ENCODE measurements around the gene RASSF7. TPM values are rescaled to one million over a fixed set of nuclear protein-coding genes. Genes with fewer than 3 reads are reported as not detected.

RASSF7 gene
- total and polyA plus RNA-seq, 7 experiments from 2014 or later, result 20.0 to 45.4 (median 35.5) TPM

GRCh38 chr11:532527-532985, 28.2 kb upstream of the RASSF7 start:
- Histone ChIP-seq H3K27ac (ENCODE audit: low read depth, low read length) (no peak overlapping the region), H3K36me3 (ENCODE audit: control insufficient read depth in 2 of 3, insufficient read depth in 3 of 3, low read length in 3 of 3) (peaks cover 0 to 30% (median 0%) of the 10 kb centered on the region in 3 experiments), H3K4me3 (ENCODE audit: low read length) (no peak overlapping the region), H3K27me3 (ENCODE audit: control insufficient read depth in 2 of 2, insufficient read depth in 2 of 2, low read length in 2 of 2) (no peaks in the 10 kb centered on the region), H3K9me3 (ENCODE audit: control insufficient read depth in 2 of 3, low read length in 3 of 3) (no peaks in the 10 kb centered on the region), H3K4me1 (ENCODE audit: control insufficient read depth in 2 of 2, insufficient read depth in 2 of 2, low read length in 2 of 2) (peaks cover 14% of the 10 kb centered on the region in 2 donors)
- H3K4me3 Mint-ChIP-seq, result peak overlapping the region in 1 of 10 donors; percentile 38
- DNase-seq (no peak), ATAC-seq (no peak)
- peaks cover 4 to 10% (median 8%) of the 10 kb centered on the region in 7 donors for H3K4me1 Mint-ChIP-seq
- peaks cover 0 to 6% (median 0%) of the 10 kb centered on the region in 5 donors for H3K36me3 Mint-ChIP-seq
- H3K9me3 Mint-ChIP-seq, result no peaks in the 10 kb centered on the region
- H3K27ac Mint-ChIP-seq, result no peak overlapping the region
- POLR2A ChIA-PET, result interaction anchor here (0.6 to 1.3 kb wide), 3 partner anchors 11 to 226 kb away, joined by 3 to 4 read pairs (median 3); no protein-coding TSS in a partner anchor
- intact Hi-C loops (cut with micrococcal nuclease), result no loop called here
- H3K27me3 Mint-ChIP-seq, result no peaks in the 10 kb centered on the region
- CTCF ChIA-PET, result interaction anchor here (1.6 kb wide), 1 partner anchor 14 kb away, joined by 5 read pairs; no protein-coding TSS in a partner anchor

GRCh38 chr11:532986-533585, 27.7 kb upstream of the RASSF7 start:
- Mint-ChIP-seq H3K4me1 (peaks cover 5 to 15% (median 10%) of the 10 kb centered on the region in 7 donors), H3K27me3 (no peaks in the 10 kb centered on the region), H3K9me3 (no peaks in the 10 kb centered on the region), H3K4me3 (peak overlapping the region in 2 of 10 donors; percentile 53 to 56), H3K27ac (no peak overlapping the region), H3K36me3 (peaks cover 0 to 6% (median 0%) of the 10 kb centered on the region in 5 donors)
- ChIA-PET POLR2A (interaction anchor here (0.6 to 1.3 kb wide), 3 partner anchors 11 to 227 kb away, joined by 3 to 4 read pairs (median 3); no protein-coding TSS in a partner anchor), CTCF (interaction anchor here (1.6 kb wide), 1 partner anchor 14 kb away, joined by 5 read pairs; no protein-coding TSS in a partner anchor)
- Histone ChIP-seq H3K27me3 (ENCODE audit: control insufficient read depth in 2 of 2, insufficient read depth in 2 of 2, low read length in 2 of 2) (no peaks in the 10 kb centered on the region), H3K4me1 (ENCODE audit: control insufficient read depth in 2 of 2, insufficient read depth in 2 of 2, low read length in 2 of 2) (peaks cover 19 to 20% of the 10 kb centered on the region in 2 donors), H3K9me3 (ENCODE audit: control insufficient read depth in 2 of 3, low read length in 3 of 3) (no peaks in the 10 kb centered on the region), H3K36me3 (ENCODE audit: control insufficient read depth in 2 of 3, insufficient read depth in 3 of 3, low read length in 3 of 3) (peaks cover 0 to 30% (median 0%) of the 10 kb centered on the region in 3 experiments), H3K4me3 (ENCODE audit: low read length) (no peak overlapping the region), H3K27ac (ENCODE audit: low read depth, low read length) (no peak overlapping the region)
- DNase-seq (no peak), ATAC-seq (no peak)
- intact Hi-C loops (cut with micrococcal nuclease), result no loop called here

GRCh38 chr11:533586-534395, 27.0 kb upstream of the RASSF7 start:
- H3K27ac Mint-ChIP-seq, result no peak overlapping the region
- peaks cover 0 to 6% (median 0%) of the 10 kb centered on the region in 5 donors for H3K36me3 Mint-ChIP-seq
- no peak for DNase-seq
- no peaks in the 10 kb centered on the region for H3K27me3 Mint-ChIP-seq
- H3K27ac ChIP-seq (ENCODE audit: low read depth, low read length), result peak overlapping the region; percentile 71
- no peaks in the 10 kb centered on the region for H3K27me3 ChIP-seq (ENCODE audit: control insufficient read depth in 2 of 2, insufficient read depth in 2 of 2, low read length in 2 of 2)
- H3K4me1 Mint-ChIP-seq, result peaks cover 5 to 16% (median 11%) of the 10 kb centered on the region in 7 donors
- H3K4me3 Mint-ChIP-seq, result peak overlapping the region in 7 of 10 donors; percentile 33 to 83 (median 73)
- H3K4me3 ChIP-seq (ENCODE audit: low read length), result no peak overlapping the region
- H3K9me3 ChIP-seq (ENCODE audit: control insufficient read depth in 2 of 3, low read length in 3 of 3), result no peaks in the 10 kb centered on the region
- ATAC-seq, result no peak
- peaks cover 0 to 30% (median 0%) of the 10 kb centered on the region in 3 experiments for H3K36me3 ChIP-seq (ENCODE audit: control insufficient read depth in 2 of 3, insufficient read depth in 3 of 3, low read length in 3 of 3)
- ChIA-PET CTCF (interaction anchor here (0.6 kb wide), 1 partner anchor 78 kb away, joined by 4 read pairs; no protein-coding TSS in a partner anchor), POLR2A (interaction anchor here (0.7 to 4.0 kb wide), 6 partner anchors 12 to 275 kb away, joined by 4 to 26 read pairs (median 4); partner anchors contain the start of gene RNH1)
- no peaks in the 10 kb centered on the region for H3K9me3 Mint-ChIP-seq
- peaks cover 20 to 21% of the 10 kb centered on the region in 2 donors for H3K4me1 ChIP-seq (ENCODE audit: control insufficient read depth in 2 of 2, insufficient read depth in 2 of 2, low read length in 2 of 2)
- intact Hi-C loops (cut with micrococcal nuclease), result loop anchor here in 1 of 2 donors (2.0 kb wide), 1 partner anchor 35 kb away; no protein-coding TSS in a partner anchor

GRCh38 chr11:534396-535209, 26.2 kb upstream of the RASSF7 start:
- H3K9me3 Mint-ChIP-seq, result no peaks in the 10 kb centered on the region
- H3K27ac Mint-ChIP-seq, result peak overlapping the region in 3 of 9 donors; percentile 17 to 56 (median 49)
- no peaks in the 10 kb centered on the region for H3K27me3 Mint-ChIP-seq
- intact Hi-C loops (cut with micrococcal nuclease), result loop anchor here (1.0 to 5.0 kb wide), 9 partner anchors 16 to 327 kb away; partner anchors contain the start of genes BET1L (in 2 of the 2), RIC8A (in 2 of the 2), DEAF1 (in 1 of the 2) and PTDSS2 (in 1 of the 2)
- H3K27me3 ChIP-seq (ENCODE audit: control insufficient read depth in 2 of 2, insufficient read depth in 2 of 2, low read length in 2 of 2), result no peaks in the 10 kb centered on the region
- H3K36me3 ChIP-seq (ENCODE audit: control insufficient read depth in 2 of 3, insufficient read depth in 3 of 3, low read length in 3 of 3), result peaks cover 0 to 30% (median 0%) of the 10 kb centered on the region in 3 experiments
- peak overlapping the region; percentile 71 for H3K27ac ChIP-seq (ENCODE audit: low read depth, low read length)
- H3K9me3 ChIP-seq (ENCODE audit: control insufficient read depth in 2 of 3, low read length in 3 of 3), result no peaks in the 10 kb centered on the region
- H3K4me3 Mint-ChIP-seq, result peak overlapping the region; percentile 45 to 83 (median 71)
- ChIA-PET CTCF (no interaction called here), POLR2A (interaction anchor here (0.6 to 4.0 kb wide), 7 partner anchors 11 to 274 kb away, joined by 3 to 26 read pairs (median 4); partner anchors contain the start of gene RNH1)
- DNase-seq (peak in 5 of 9 donors; percentile 30 to 38 (median 34)), ATAC-seq (no peak)
- H3K4me1 Mint-ChIP-seq, result peaks cover 5 to 16% (median 11%) of the 10 kb centered on the region in 7 donors
- H3K36me3 Mint-ChIP-seq, result peaks cover 0 to 6% (median 0%) of the 10 kb centered on the region in 5 donors
- H3K4me3 ChIP-seq (ENCODE audit: low read length), result peak overlapping the region; percentile 59
- peaks cover 20 to 21% of the 10 kb centered on the region in 2 donors for H3K4me1 ChIP-seq (ENCODE audit: control insufficient read depth in 2 of 2, insufficient read depth in 2 of 2, low read length in 2 of 2)

- Mint-ChIP-seq H3K27me3 (no peaks in the 10 kb centered on the region), H3K4me3 (peak overlapping the region in 1 of 10 donors; percentile 95), H3K36me3 (peaks cover 0 to 4% (median 0%) of the 10 kb centered on the region in 5 donors), H3K27ac (no peak overlapping the region), H3K9me3 (no peaks in the 10 kb centered on the region), H3K4me1 (peaks cover 5 to 16% (median 11%) of the 10 kb centered on the region in 7 donors)
- Histone ChIP-seq H3K4me1 (ENCODE audit: control insufficient read depth in 2 of 2, insufficient read depth in 2 of 2, low read length in 2 of 2) (peaks cover 20 to 21% of the 10 kb centered on the region in 2 donors), H3K9me3 (ENCODE audit: control insufficient read depth in 2 of 3, low read length in 3 of 3) (no peaks in the 10 kb centered on the region), H3K27ac (ENCODE audit: low read depth, low read length) (peak overlapping the region; percentile 71), H3K4me3 (ENCODE audit: low read length) (no peak overlapping the region), H3K27me3 (ENCODE audit: control insufficient read depth in 2 of 2, insufficient read depth in 2 of 2, low read length in 2 of 2) (no peaks in the 10 kb centered on the region), H3K36me3 (ENCODE audit: control insufficient read depth in 2 of 3, insufficient read depth in 3 of 3, low read length in 3 of 3) (peaks cover 0 to 30% (median 0%) of the 10 kb centered on the region in 3 experiments)
- ChIA-PET POLR2A (interaction anchor here (0.6 to 4.0 kb wide), 14 partner anchors 18 to 255 kb away, joined by 3 to 26 read pairs (median 4); partner anchors contain the start of genes DEAF1, IRF7, PHRF1 and RNH1), CTCF (no interaction called here)
- intact Hi-C loops (cut with micrococcal nuclease), result loop anchor here (1.0 to 5.0 kb wide), 9 partner anchors 17 to 328 kb away; partner anchors contain the start of genes BET1L (in 2 of the 2), RIC8A (in 2 of the 2), DEAF1 (in 1 of the 2) and PTDSS2 (in 1 of the 2)
- ATAC-seq, result peak; percentile 31
- DNase-seq, result no peak
Observed at GRCh38 chr11:535210-535518, 25.6 kb upstream of the RASSF7 start.

Measured in naive thymus-derived CD4-positive, alpha-beta T cell (primary cell).